Psoas muscle (tissue), 8 donors: ENCODE data around the gene TCTN3. TPM values are rescaled to one million over a fixed set of nuclear protein-coding genes. Genes with fewer than 3 reads are reported as not detected.
"Not testable (repeated sequence)": the region's sequence is repeated elsewhere in the genome, so short reads cannot be mapped to it uniquely, and the experiment has no call there.

Source experiments
- ATAC-seq, 4 donors: fragments of 200-7000 bp; cut with Tn5 transposase; one replicate each; pipeline ENCODE4 v1.9.1; 2020; ENCODE audit warnings: moderate library complexity in 3 of 4, mild to moderate bottlenecking in 2 of 4
- DNase-seq, 2 donors: peaks; one replicate each; pipeline ENCODE4 v3.0.0-alpha.2; 2020
- H3K27ac ChIP-seq: fragments of 200-600 bp; one replicate; pipeline ENCODE4 v1.8.0; 2022
- H3K27me3 ChIP-seq, 3 donors: fragments of 200-600 bp in 1 of 3; one replicate each; pipeline versions ENCODE4 v1.6.1 to v1.8.0; 2013 to 2022; ENCODE audit warnings: low read length in 2 of 3, mild to moderate bottlenecking in 2 of 3, moderate library complexity in 1 of 3; ENCODE audit not compliant: insufficient read depth in 3 of 3
- H3K36me3 ChIP-seq, 2 donors: fragments of 200-600 bp in 1 of 2; one replicate each; pipeline versions ENCODE4 v1.6.1 to v1.8.0; 2013 to 2022; ENCODE audit warnings: low read depth in 1 of 2, mild to moderate bottlenecking in 1 of 2, moderate library complexity in 1 of 2; ENCODE audit not compliant: insufficient read depth in 1 of 2
- H3K4me1 ChIP-seq: fragments of 200-600 bp; one replicate; pipeline ENCODE4 v1.8.0; 2022
- H3K4me3 ChIP-seq: fragments of 200-600 bp; one replicate; pipeline ENCODE4 v1.8.0; 2022; ENCODE audit warnings: mild to moderate bottlenecking
- H3K9me3 ChIP-seq: fragments of 200-600 bp; one replicate; pipeline ENCODE4 v1.8.0; 2022
- WGBS, 3 donors: extraction: QIAGEN DNeasy Blood & Tissue Kit; methylation state at CpG; one replicate each; pipeline versions ENCODE4 v1.1.6 to v1.1.7; 2013; 5-methylcytosine and 5-hydroxymethylcytosine counted together
- intact Hi-C, 2 donors: fragments of 100-400 bp; cut with DNase I; formaldehyde crosslinking; loops; one replicate each; pipeline versions ENCODE4 v1.11.0 to v1.14.2; 2022
- polyA plus RNA-seq, 3 donors: library from polyadenylated mRNA; stranded (reverse); fragments of 200-250 nt; gene quantifications; one replicate each; pipeline ENCODE4 v1.2.3, GENCODE V29; 2013
- total RNA-seq, 4 donors: library from RNA; stranded (reverse); fragmentation: NEBNext Ultra II Directional in 2 of 4; extraction: Animal tissue kit (Norgen Biotek cat#: 25700) in 2 of 4; gene quantifications; one replicate each; pipeline versions ENCODE4 v1.2.1 to v1.2.4, GENCODE V29; 2021 to 2023
- TF ChIP-seq, protein P1 (sequence below): fragments of 200-600 bp; IDR thresholded peaks from one replicate; pipeline ENCODE4 v1.8.0; 2022; ENCODE audit warnings: antibody characterized with exemption
- donor health status: healthy with polysubstance abuse.
- donor health status: DM: no; HTN: no; CAD: no; lungs with moderate emphysema.
- donor health status: Bipolar disorder and iron deficiency.
- donor health status: healthy.
- donor health status: DM: yes; HTN: yes; CAD: no.
- donor health status: DM: no; HTN: no; CAD: no.
- donor health status: DM: no; HTN: no; CAD: no.
- donor health status: DM: yes; HTN: yes; CAD: no.

TCTN3 gene
- total and polyA plus RNA-seq, 7 donors = 6.0 to 14.2 (median 9.5) TPM

DNA sequence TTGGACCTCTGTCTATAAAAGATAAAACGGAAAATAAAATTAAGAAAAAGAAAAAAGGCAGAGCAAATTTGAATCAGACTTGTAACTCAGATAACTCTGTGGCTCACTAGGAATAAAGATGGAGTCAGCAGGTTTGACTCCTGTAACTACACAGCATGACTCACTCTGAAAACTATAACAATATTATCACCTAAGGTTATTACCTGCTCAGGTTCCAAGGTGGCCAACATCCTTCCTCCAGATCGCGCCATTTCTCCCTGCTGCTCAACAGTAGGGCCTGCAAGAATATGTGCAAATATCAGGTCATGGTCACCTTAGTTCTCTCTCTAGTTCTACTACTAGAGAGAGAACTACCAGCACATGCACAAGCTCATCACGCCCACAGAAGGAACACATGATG is 67.2 kb downstream of the TCTN3 start:
- Histone ChIP-seq H3K9me3 (no peaks in the 10 kb centered on the region), H3K27me3 (no peaks in the 10 kb centered on the region), H3K27ac (no peak overlapping the region), H3K4me1 (no peaks in the 10 kb centered on the region), H3K4me3 (no peak overlapping the region), H3K36me3 (peaks cover 7 to 73% of the 10 kb centered on the region in 2 donors)
- 93 to 97% (median 95%) methylated on average over 4 of the region's 4 CpGs for WGBS, 3 donors
- intact Hi-C loops = no loop called here
- no peak for ATAC-seq
- DNase-seq = no peak
- TF ChIP-seq, protein P1, sequence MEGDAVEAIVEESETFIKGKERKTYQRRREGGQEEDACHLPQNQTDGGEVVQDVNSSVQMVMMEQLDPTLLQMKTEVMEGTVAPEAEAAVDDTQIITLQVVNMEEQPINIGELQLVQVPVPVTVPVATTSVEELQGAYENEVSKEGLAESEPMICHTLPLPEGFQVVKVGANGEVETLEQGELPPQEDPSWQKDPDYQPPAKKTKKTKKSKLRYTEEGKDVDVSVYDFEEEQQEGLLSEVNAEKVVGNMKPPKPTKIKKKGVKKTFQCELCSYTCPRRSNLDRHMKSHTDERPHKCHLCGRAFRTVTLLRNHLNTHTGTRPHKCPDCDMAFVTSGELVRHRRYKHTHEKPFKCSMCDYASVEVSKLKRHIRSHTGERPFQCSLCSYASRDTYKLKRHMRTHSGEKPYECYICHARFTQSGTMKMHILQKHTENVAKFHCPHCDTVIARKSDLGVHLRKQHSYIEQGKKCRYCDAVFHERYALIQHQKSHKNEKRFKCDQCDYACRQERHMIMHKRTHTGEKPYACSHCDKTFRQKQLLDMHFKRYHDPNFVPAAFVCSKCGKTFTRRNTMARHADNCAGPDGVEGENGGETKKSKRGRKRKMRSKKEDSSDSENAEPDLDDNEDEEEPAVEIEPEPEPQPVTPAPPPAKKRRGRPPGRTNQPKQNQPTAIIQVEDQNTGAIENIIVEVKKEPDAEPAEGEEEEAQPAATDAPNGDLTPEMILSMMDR = no peak

DNA sequence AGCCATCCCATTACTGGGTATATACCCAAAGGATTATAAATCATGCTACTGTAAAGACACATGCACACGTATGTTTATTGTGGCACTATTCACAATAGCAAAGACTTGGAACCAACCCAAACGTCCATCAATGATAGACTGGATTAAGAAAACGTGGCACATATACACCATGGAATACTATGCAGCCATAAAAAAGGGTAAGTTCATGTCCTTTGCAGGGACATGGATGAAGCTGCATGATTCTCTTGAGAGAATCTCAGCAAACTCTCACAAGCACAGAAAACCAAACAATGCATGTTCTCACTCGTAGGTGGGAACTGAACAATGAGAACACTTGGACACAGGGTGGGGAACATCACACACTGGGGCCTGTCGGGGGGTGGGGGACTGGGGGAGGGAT is 73.3 kb downstream of the TCTN3 start:
- intact Hi-C loops, DNase-seq, H3K27ac ChIP-seq, H3K9me3 ChIP-seq, H3K27me3 ChIP-seq, ATAC-seq, H3K4me3 ChIP-seq, H3K4me1 ChIP-seq: not testable (repeated sequence)
- peaks cover 5 to 75% of the 10 kb centered on the region in 2 donors for H3K36me3 ChIP-seq
- 92 to 96% (median 93%) methylated on average over 4 to 5 of the region's 5 CpGs for WGBS, 3 donors

DNA sequence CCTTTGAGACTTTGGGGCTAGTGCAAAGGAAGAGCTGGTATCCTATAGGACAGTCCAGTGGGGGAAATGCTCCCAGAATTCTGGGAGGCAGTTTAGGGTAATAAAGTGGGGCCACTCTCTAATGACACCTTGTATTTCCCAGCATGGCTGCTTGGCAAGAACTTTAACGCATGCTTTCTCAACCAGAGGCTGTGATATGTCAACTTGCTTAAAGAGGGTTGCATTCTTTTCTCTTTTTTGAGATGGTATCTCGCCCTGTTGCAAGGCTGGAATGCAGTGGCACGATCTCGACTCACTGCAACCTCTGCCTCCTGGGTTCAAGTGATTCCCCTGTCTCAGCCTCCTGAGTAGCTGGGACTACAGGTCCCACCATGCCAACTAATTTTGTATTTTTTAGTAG is 75.6 kb downstream of the TCTN3 start:
- H3K4me1 ChIP-seq = no peaks in the 10 kb centered on the region

DNA sequence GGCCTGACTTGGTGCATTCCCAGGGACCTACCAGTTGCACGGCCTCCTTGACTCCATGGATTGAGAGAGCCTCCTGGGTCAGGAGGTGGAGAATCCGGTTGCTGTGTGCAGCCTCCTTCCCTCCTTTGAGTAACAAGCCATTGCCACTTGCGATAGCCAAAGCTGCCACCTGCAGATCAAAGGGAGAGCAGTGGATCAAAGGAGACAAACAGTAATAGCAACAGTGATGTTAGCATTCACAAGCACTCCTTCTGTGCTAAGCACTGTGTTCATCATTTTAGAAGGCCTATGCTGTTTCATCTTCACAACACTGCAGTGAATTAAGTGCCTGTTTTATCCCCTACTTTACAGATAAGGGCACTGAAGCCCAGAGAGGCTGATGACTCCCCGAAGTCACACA is 77.3 kb downstream of the TCTN3 start:
- Histone ChIP-seq H3K4me1 (no peaks in the 10 kb centered on the region), H3K9me3 (no peaks in the 10 kb centered on the region), H3K36me3 (peaks cover 3 to 91% of the 10 kb centered on the region in 2 donors), H3K4me3 (no peak overlapping the region), H3K27ac (no peak overlapping the region), H3K27me3 (no peaks in the 10 kb centered on the region)
- ATAC-seq (no peak), DNase-seq (no peak)
- WGBS, 3 donors = 76 to 91% (median 81%) methylated on average over 4 of the region's 4 CpGs
- intact Hi-C loops = no loop called here
- TF ChIP-seq, protein P1 = no peak

More for the DNA sequence above, 75.6 kb downstream of the TCTN3 start:
- no peaks in the 10 kb centered on the region for H3K9me3 ChIP-seq
- 92 to 95% (median 94%) methylated on average over 4 of the region's 4 CpGs for WGBS, 3 donors
- peaks cover 3 to 76% of the 10 kb centered on the region in 2 donors for H3K36me3 ChIP-seq
- no peaks in the 10 kb centered on the region for H3K27me3 ChIP-seq
- ATAC-seq (no peak), DNase-seq (no peak)
- no peak overlapping the region for H3K27ac ChIP-seq
- intact Hi-C loops = no loop called here
- no peak overlapping the region for H3K4me3 ChIP-seq
- TF ChIP-seq, protein P1 = no peak

Other genes with a start within 250 kb of the TCTN3 start
- 100 to 1,000 TPM in 3 of 4 donors, 10 to 100 TPM in 1; 71.1 to 306 (median 160) TPM for gene SORBS1, start 132.6 kb downstream of the TCTN3 start, total RNA-seq
- 100 to 1,000 TPM in 2 of 3 donors, 10 to 100 TPM in 1; 17.3 to 270 (median 121) TPM for gene SORBS1, start 132.6 kb downstream of the TCTN3 start, polyA plus RNA-seq
- gene ALDH18A1, start 37.2 kb downstream of the TCTN3 start, total RNA-seq = 10 to 100 TPM in 1 of 4 donors, 1 to 10 TPM in 3; 5.7 to 18.1 (median 8.7) TPM
- 1 to 10 TPM; 2.4 to 4.5 (median 4.5) TPM for gene ALDH18A1, start 37.2 kb downstream of the TCTN3 start, polyA plus RNA-seq
- 1 to 10 TPM; 1.6 to 3.9 (median 3.3) TPM for gene ENTPD1, start 62.2 kb upstream of the TCTN3 start, total RNA-seq
- 1 to 10 TPM; 1.4 to 1.7 (median 1.6) TPM for gene ENTPD1, start 62.2 kb upstream of the TCTN3 start, polyA plus RNA-seq
- gene CC2D2B, start 214.0 kb upstream of the TCTN3 start, total RNA-seq = under 1 TPM; 0.09 to 0.32 (median 0.20) TPM
- gene CC2D2B, start 214.0 kb upstream of the TCTN3 start, polyA plus RNA-seq = under 1 TPM; 0.07 to 0.18 (median 0.15) TPM